Esophagus muscularis mucosa (tissue), 3 donors: ENCODE results near the gene FYB1.

ENCODE experiments used
- POLR2A ChIP-seq: fragments of 450-650 bp; IDR thresholded peaks from one replicate; pipeline ENCODE4 v1.6.1; 2017; ENCODE audit warnings: antibody characterized with exemption, moderate library complexity, mild to moderate bottlenecking, low read depth
- POLR2AphosphoS5 ChIP-seq, 2 donors: sonication (generic); formaldehyde crosslinking; IDR thresholded peaks; one replicate each; pipeline ENCODE4 v1.6.1; 2017; ENCODE audit warnings: antibody characterized with exemption in 2 of 2
- TF ChIP-seq, protein P1 (sequence below), 3 experiments: fragments of 200-600 bp in 2 of 3; fragments of 450-650 bp in 1 of 3; sonication (generic) in 2 of 3; IDR thresholded peaks; one replicate each; pipeline ENCODE4 v1.5.1; 2017 to 2019; ENCODE audit warnings: antibody characterized with exemption in 3 of 3, mild to moderate bottlenecking in 2 of 3, moderate library complexity in 1 of 3

DNA sequence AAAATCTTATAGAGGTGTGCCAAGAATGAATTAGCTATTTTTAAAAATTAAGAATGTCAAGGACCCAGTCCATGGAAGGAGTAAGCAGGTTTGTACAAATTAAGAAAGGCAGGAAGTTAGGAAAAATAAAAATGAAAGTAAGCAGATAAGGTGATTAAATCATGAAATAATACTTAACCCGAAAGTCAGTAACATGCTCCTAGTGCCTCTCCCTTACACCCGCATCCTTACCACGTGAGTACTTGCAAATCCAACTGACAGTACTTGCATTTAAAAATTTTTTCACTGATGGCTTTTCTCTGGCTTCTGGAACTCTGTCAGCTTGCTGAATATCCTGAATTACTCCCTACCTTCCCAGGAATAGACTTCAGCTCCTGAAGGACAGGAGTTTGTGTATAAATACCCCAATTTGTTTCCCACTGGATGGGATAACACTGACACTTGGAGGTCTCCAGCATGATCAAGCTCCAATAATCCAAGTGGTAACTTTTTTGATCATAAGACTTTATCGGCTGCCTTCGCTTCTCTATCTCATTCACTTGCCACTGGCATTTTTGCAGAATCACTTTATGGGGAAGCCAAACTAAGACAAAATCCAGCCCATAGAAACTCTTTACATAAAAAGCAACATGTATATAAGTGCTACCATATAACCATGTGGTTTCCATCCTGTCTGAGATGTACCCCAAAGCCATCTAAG is 103.6 kb downstream of the FYB1 start:
- no peak for TF ChIP-seq POLR2A
- TF ChIP-seq, protein P1, sequence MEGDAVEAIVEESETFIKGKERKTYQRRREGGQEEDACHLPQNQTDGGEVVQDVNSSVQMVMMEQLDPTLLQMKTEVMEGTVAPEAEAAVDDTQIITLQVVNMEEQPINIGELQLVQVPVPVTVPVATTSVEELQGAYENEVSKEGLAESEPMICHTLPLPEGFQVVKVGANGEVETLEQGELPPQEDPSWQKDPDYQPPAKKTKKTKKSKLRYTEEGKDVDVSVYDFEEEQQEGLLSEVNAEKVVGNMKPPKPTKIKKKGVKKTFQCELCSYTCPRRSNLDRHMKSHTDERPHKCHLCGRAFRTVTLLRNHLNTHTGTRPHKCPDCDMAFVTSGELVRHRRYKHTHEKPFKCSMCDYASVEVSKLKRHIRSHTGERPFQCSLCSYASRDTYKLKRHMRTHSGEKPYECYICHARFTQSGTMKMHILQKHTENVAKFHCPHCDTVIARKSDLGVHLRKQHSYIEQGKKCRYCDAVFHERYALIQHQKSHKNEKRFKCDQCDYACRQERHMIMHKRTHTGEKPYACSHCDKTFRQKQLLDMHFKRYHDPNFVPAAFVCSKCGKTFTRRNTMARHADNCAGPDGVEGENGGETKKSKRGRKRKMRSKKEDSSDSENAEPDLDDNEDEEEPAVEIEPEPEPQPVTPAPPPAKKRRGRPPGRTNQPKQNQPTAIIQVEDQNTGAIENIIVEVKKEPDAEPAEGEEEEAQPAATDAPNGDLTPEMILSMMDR (IDR thresholded peaks at IDR 0.05): no peak
- TF ChIP-seq POLR2AphosphoS5 (IDR thresholded peaks at IDR 0.05): no peak
